Measurements from ENCODE around the gene CEP41. TPM values are rescaled to one million over a fixed set of nuclear protein-coding genes. Genes with fewer than 3 reads are reported as not detected.

Gene CEP41
- total and polyA plus RNA-seq, 2 experiments from 2014 or later: 17.4 to 25.0 TPM

- Histone ChIP-seq H3K27ac (ENCODE audit: low read depth) (no peak overlapping the region), H3K9me2 (ENCODE audit: insufficient read depth) (0 out of 2 replicates have a peak, but pooled peaks cover 5% of the 10 kb centered on the region), H3K27me3 (ENCODE audit: insufficient read depth) (no peaks in the 10 kb centered on the region), H3K36me3 (ENCODE audit: insufficient read depth) (no peaks in the 10 kb centered on the region), H3K79me2 (replicated peaks; ENCODE audit: insufficient read depth) (no peaks in the 10 kb centered on the region), H4K20me1 (replicated peaks; ENCODE audit: insufficient read depth) (no peaks in the 10 kb centered on the region), H3K4me2 (no peak overlapping the region), H3K4me1 (ENCODE audit: insufficient read depth) (peaks cover 20% of the 10 kb centered on the region), H3K4me3 (no peak overlapping the region), H3F3A (replicated peaks; ENCODE audit: low read depth) (no peaks in the 10 kb centered on the region), H2AFZ (no peak overlapping the region)
- Mint-ChIP-seq H3K4me3 (no peak overlapping the region), H3K27ac (no peak overlapping the region), H3K9me3 (0 out of 3 replicates have a peak, but pooled peaks cover 3% of the 10 kb centered on the region), H3K36me3 (ENCODE audit: low read depth) (no peaks in the 10 kb centered on the region; the same call in 2 of the 3 replicates), H3K4me1 (peaks cover 49% of the 10 kb centered on the region), H3K27me3 (ENCODE audit: insufficient read depth, low read depth, poor library complexity) (peaks cover 22% of the 10 kb centered on the region)
- DNase-seq (ENCODE audit: low spot score): no peak
- no peak for ATAC-seq
- TF ChIP-seq CTCF (conservative IDR thresholded peaks at IDR 0.05; ENCODE audit: low read depth in 2 of 2) (peak; percentile 8 to 46; a peak in 2 of 4 replicates), ZNF114 (CRISPR knock-in tag; IDR thresholded peaks at IDR 0.05) (no peak)
Observed at GRCh38 chr7:130353196-130353595, 87.6 kb downstream of the CEP41 start.

GRCh38 chr7:130352194-130353074 is 88.4 kb downstream of the CEP41 start:
- Histone ChIP-seq H3F3A (replicated peaks; ENCODE audit: low read depth) (no peaks in the 10 kb centered on the region), H4K20me1 (replicated peaks; ENCODE audit: insufficient read depth) (no peaks in the 10 kb centered on the region), H3K4me1 (ENCODE audit: insufficient read depth) (peaks cover 20% of the 10 kb centered on the region), H3K9me2 (ENCODE audit: insufficient read depth) (peaks cover 5% of the 10 kb centered on the region; the same call in 1 of the 2 replicates), H3K79me2 (replicated peaks; ENCODE audit: insufficient read depth) (no peaks in the 10 kb centered on the region), H3K4me3 (no peak overlapping the region), H3K27ac (ENCODE audit: low read depth) (no peak overlapping the region), H3K27me3 (ENCODE audit: insufficient read depth) (no peaks in the 10 kb centered on the region), H3K36me3 (ENCODE audit: insufficient read depth) (no peaks in the 10 kb centered on the region), H3K4me2 (0 out of 2 replicates have a peak overlapping the region, but pooled peaks have one; percentile 2), H2AFZ (peak overlapping the region; percentile 81)
- no peaks in the 10 kb centered on the region; the same call in 2 of the 3 replicates for H3K36me3 Mint-ChIP-seq (ENCODE audit: low read depth)
- no peak overlapping the region for H3K4me3 Mint-ChIP-seq
- no peak for ATAC-seq
- peak overlapping the region; percentile 21; the same call in 1 of the 2 replicates for H3K27ac Mint-ChIP-seq
- no peak for DNase-seq (ENCODE audit: low spot score)
- peaks cover 49% of the 10 kb centered on the region for H3K4me1 Mint-ChIP-seq
- H3K9me3 Mint-ChIP-seq: 0 out of 3 replicates have a peak, but pooled peaks cover 3% of the 10 kb centered on the region
- peaks cover 26% of the 10 kb centered on the region for H3K27me3 Mint-ChIP-seq (ENCODE audit: insufficient read depth, low read depth, poor library complexity)
- TF ChIP-seq ZNF114 (CRISPR knock-in tag; IDR thresholded peaks at IDR 0.05) (no peak), ZNF331 (CRISPR knock-in tag; IDR thresholded peaks at IDR 0.05; ENCODE audit: low read depth) (no peak), JUNB (IDR thresholded peaks at IDR 0.05; ENCODE audit: unreplicated experiment) (no peak), CREB1 (CRISPR knock-in tag; IDR thresholded peaks at IDR 0.05; ENCODE audit: low read depth) (no peak), REST (IDR thresholded peaks at IDR 0.05; ENCODE audit: unreplicated experiment) (no peak), POLR2AphosphoS5 (IDR thresholded peaks at IDR 0.05; ENCODE audit: low read depth) (no peak), CTCF (conservative IDR thresholded peaks at IDR 0.05; ENCODE audit: low read depth in 2 of 2) (no peak), EZH2 (IDR thresholded peaks at IDR 0.05; ENCODE audit: low read depth, unreplicated experiment) (no peak), EZH2phosphoT487 (IDR thresholded peaks at IDR 0.05; ENCODE audit: unreplicated experiment) (no peak), NANOG (IDR thresholded peaks at IDR 0.05; ENCODE audit: borderline replicate concordance) (no peak)

Measured in GM23338 (cell line).